K562 (cell line): Measurements from ENCODE around the gene FBXW11. TPM values are rescaled to one million over a fixed set of nuclear protein-coding genes. Genes with fewer than 3 reads are reported as not detected.
A peak's percentile ranks its signal among the peaks of the same experiment; 100 is the strongest.

Source experiments
- BMI1 ChIP-seq: fragments of 150-350 bp; IDR thresholded peaks from 2 replicates; pipeline ENCODE4 v1.6.1; 2014; ENCODE audit warnings: low read length
- BRCA1 ChIP-seq, 2 experiments: fragments of 450-650 bp in 1 of 2; sonication (generic) in 1 of 2; formaldehyde crosslinking in 1 of 2; IDR thresholded peaks; 2 replicates each; pipeline versions ENCODE4 v1.5.0 to v1.6.1; 2017 to 2020; ENCODE audit warnings: mild to moderate bottlenecking in 1 of 2, missing genetic modification reagents in 1 of 2
- CBFB ChIP-seq: sonication (generic); formaldehyde crosslinking; IDR thresholded peaks from 2 replicates; pipeline ENCODE4 v1.4.0; 2020; ENCODE audit warnings: mild to moderate bottlenecking, missing genetic modification reagents
- COPS2 ChIP-seq: fragments of 450-650 bp; conservative IDR thresholded peaks from 2 replicates; pipeline ENCODE4 v1.6.1; 2016; ENCODE audit warnings: mild to moderate bottlenecking, moderate library complexity
- NR3C1 ChIP-seq: sonication (generic); formaldehyde crosslinking; IDR thresholded peaks from 2 replicates; pipeline ENCODE4 v1.8.1; 2022; ENCODE audit warnings: missing genetic modification reagents
- PTBP1 ChIP-seq: fragments of 200-400 bp; formaldehyde crosslinking; IDR thresholded peaks from 2 replicates; pipeline ENCODE4 v1.6.1; 2017; ENCODE audit warnings: low read depth, low read length
- SRSF3 ChIP-seq: fragments of 200-400 bp; formaldehyde crosslinking; IDR thresholded peaks from 2 replicates; pipeline ENCODE4 v1.6.1; 2016; ENCODE audit warnings: mild to moderate bottlenecking, low read length, moderate library complexity; ENCODE audit not compliant: insufficient read depth
- XRCC4 ChIP-seq: IDR thresholded peaks from one replicate; pipeline ENCODE4 v1.6.1; 2011; ENCODE audit not compliant: insufficient read depth, insufficient read length; ENCODE audit errors: extremely low read depth
- ZNF175 ChIP-seq: fragments of 200-800 bp; sonication (Bioruptor generic); IDR thresholded peaks from 2 replicates; pipeline ENCODE4 v1.6.1; 2016; ENCODE audit warnings: low read depth, mild to moderate bottlenecking, missing genetic modification characterization, missing compliant biosample characterization
- ZNF24 ChIP-seq: fragments of 450-650 bp; IDR thresholded peaks from 2 replicates; pipeline ENCODE4 v1.6.1; 2016
- ZNF551 ChIP-seq: fragments of 250-450 bp; sonication (Bioruptor Pico); IDR thresholded peaks from 2 replicates; pipeline ENCODE4 v1.5.0; 2021; ENCODE audit warnings: mild to moderate bottlenecking, moderate library complexity
- ZNF584 ChIP-seq: fragments of 200-800 bp; sonication (Bioruptor generic); IDR thresholded peaks from 2 replicates; pipeline ENCODE4 v1.6.1; 2016; ENCODE audit warnings: low read depth, mild to moderate bottlenecking, missing genetic modification characterization, missing compliant biosample characterization
- ZNF77 ChIP-seq: fragments of 250-450 bp; sonication (Bioruptor Pico); IDR thresholded peaks from 2 replicates; pipeline ENCODE4 v1.5.0; 2020
- polyA plus RNA-seq, 8 experiments: library from polyadenylated mRNA; depleted of rRNA in 4 of 8; stranded (reverse) in 5 of 8; unstranded in 3 of 8; fragments of >200 nt; fragmentation: Nextera tagmentation in 2 of 8; fragmentation: Illumina TruSeq in 1 of 8; extraction: Ambion mirVana in 2 of 8; extraction: Trizol in 1 of 8; gene quantifications; 2 replicates each; pipeline versions ENCODE4 v1.2.1 to v1.2.3, GENCODE V29; 2011 to 2014; ENCODE audit warnings: inconsistent platforms in 1 of 8, missing spikeins in 1 of 8
- total RNA-seq, 7 experiments: library from RNA; depleted of rRNA in 6 of 7; stranded (reverse); fragments of >200 nt in 6 of 7; fragmentation: Illumina TruSeq in 2 of 7; extraction: Trizol in 2 of 7; gene quantifications; 2 replicates each; pipeline versions ENCODE4 v1.2.1 to v1.2.3, GENCODE V29; 2011 to 2021; ENCODE audit warnings: low replicate concordance in 1 of 7
- TF ChIP-seq, protein P1 (sequence below): fragments of 450-650 bp; IDR thresholded peaks from 2 replicates; pipeline ENCODE4 v1.6.1; 2018; ENCODE audit warnings: mild to moderate bottlenecking, low read depth; ENCODE audit not compliant: partially characterized antibody
- TF ChIP-seq, protein P2 (sequence below): fragments of 450-650 bp; IDR thresholded peaks from 2 replicates; pipeline ENCODE4 v1.6.1; 2017; ENCODE audit warnings: antibody characterized with exemption
- TF ChIP-seq, protein P3 (sequence below): fragments of 250-450 bp; sonication (Bioruptor Pico); IDR thresholded peaks from 2 replicates; pipeline ENCODE4 v1.8.0; 2022; ENCODE audit warnings: inconsistent platforms
- TF ChIP-seq, protein P4 (sequence below): fragments of 450-650 bp; IDR thresholded peaks from 2 replicates; pipeline ENCODE4 v1.6.1; 2016; ENCODE audit warnings: low read depth, mild to moderate bottlenecking, moderate library complexity
- TF ChIP-seq, protein P5 (sequence below): fragments of 200-400 bp; formaldehyde crosslinking; IDR thresholded peaks from 2 replicates; pipeline ENCODE4 v1.6.1; 2017; ENCODE audit warnings: mild to moderate bottlenecking, low read depth, low read length, moderate library complexity

The FBXW11 gene
- total and polyA plus RNA-seq, 9 of the 15 experiments (the other 6 are each of a cell fraction or from before 2014, with no cell fraction given), result 3.0 to 28.6 (median 23.6) TPM

DNA sequence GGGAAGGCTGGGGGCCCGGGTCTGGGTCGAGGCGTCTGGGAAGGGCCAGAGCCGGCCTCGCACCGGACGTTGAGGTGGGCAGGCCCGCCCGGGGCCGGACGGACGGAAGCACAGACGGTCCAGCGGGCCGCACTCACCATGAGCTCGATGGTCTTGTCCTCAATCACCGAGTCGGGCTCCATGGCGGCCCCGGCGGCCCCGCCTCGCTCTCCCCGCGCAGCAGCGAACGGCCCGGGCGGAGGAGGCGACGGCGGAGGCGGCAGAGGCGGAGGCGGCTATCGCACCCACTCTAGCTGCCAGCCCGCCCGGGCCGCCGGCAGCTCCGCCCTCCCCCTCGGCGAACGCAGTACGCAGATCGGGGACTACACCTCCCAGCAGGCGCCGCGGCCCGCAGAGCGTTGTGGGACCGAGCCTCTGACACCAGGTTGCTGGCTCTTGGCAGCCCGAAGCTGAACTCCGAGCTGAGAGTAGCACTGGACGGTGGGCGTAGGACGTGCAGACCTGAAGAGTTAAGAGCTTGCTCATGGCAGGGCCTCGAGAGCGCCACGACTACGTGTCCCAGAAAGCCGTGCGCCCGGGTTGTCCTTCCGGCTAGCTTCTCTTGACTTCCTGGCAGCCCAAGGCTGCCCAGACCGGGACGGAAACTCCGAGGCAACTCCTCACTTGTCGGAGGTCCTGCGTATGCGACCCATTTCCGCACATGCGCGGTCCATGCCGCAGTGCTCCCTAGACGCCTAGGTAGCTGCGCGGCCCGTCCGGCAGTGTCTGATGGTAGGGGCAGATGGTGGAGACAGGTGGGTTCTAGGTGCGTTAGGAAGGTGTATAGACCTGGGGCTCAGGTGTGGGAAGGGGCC, at the start of gene FBXW11 (continued):
- TF ChIP-seq, protein P1, sequence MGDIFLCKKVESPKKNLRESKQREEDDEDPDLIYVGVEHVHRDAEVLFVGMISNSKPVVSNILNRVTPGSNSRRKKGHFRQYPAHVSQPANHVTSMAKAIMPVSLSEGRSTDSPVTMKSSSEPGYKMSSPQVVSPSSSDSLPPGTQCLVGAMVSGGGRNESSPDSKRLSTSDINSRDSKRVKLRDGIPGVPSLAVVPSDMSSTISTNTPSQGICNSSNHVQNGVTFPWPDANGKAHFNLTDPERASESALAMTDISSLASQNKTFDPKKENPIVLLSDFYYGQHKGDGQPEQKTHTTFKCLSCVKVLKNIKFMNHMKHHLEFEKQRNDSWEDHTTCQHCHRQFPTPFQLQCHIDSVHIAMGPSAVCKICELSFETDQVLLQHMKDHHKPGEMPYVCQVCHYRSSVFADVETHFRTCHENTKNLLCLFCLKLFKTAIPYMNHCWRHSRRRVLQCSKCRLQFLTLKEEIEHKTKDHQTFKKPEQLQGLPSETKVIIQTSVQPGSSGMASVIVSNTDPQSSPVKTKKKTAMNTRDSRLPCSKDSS, result no peak
- TF ChIP-seq, protein P2, sequence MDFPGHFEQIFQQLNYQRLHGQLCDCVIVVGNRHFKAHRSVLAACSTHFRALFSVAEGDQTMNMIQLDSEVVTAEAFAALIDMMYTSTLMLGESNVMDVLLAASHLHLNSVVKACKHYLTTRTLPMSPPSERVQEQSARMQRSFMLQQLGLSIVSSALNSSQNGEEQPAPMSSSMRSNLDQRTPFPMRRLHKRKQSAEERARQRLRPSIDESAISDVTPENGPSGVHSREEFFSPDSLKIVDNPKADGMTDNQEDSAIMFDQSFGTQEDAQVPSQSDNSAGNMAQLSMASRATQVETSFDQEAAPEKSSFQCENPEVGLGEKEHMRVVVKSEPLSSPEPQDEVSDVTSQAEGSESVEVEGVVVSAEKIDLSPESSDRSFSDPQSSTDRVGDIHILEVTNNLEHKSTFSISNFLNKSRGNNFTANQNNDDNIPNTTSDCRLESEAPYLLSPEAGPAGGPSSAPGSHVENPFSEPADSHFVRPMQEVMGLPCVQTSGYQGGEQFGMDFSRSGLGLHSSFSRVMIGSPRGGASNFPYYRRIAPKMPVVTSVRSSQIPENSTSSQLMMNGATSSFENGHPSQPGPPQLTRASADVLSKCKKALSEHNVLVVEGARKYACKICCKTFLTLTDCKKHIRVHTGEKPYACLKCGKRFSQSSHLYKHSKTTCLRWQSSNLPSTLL, result no peak
- peak; percentile 88 for TF ChIP-seq ZNF175
- no peak for TF ChIP-seq BRCA1 (IDR thresholded peaks at IDR 0.05)
- no peak for TF ChIP-seq BRCA1 (CRISPR knock-in tag; IDR thresholded peaks at IDR 0.05)
- no peak for TF ChIP-seq NR3C1
- TF ChIP-seq ZNF77 (CRISPR knock-in tag), result no peak
- TF ChIP-seq PTBP1, result no peak
- no peak for TF ChIP-seq ZNF551 (CRISPR knock-in tag)
- peak; percentile 95 for TF ChIP-seq ZNF24
- 0 out of 2 replicates have a peak, but pooled peaks have one; percentile 18 for TF ChIP-seq CBFB (CRISPR knock-in tag)
- no peak for TF ChIP-seq COPS2
- TF ChIP-seq XRCC4, result no peak
- TF ChIP-seq, protein P3, sequence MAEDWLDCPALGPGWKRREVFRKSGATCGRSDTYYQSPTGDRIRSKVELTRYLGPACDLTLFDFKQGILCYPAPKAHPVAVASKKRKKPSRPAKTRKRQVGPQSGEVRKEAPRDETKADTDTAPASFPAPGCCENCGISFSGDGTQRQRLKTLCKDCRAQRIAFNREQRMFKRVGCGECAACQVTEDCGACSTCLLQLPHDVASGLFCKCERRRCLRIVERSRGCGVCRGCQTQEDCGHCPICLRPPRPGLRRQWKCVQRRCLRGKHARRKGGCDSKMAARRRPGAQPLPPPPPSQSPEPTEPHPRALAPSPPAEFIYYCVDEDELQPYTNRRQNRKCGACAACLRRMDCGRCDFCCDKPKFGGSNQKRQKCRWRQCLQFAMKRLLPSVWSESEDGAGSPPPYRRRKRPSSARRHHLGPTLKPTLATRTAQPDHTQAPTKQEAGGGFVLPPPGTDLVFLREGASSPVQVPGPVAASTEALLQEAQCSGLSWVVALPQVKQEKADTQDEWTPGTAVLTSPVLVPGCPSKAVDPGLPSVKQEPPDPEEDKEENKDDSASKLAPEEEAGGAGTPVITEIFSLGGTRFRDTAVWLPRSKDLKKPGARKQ (CRISPR knock-in tag), result no peak
- 0 out of 2 replicates have a peak, but pooled peaks have one; percentile 73 for TF ChIP-seq ZNF584 (CRISPR knock-in tag)
- TF ChIP-seq SRSF3, result no peak
- TF ChIP-seq, protein P4, sequence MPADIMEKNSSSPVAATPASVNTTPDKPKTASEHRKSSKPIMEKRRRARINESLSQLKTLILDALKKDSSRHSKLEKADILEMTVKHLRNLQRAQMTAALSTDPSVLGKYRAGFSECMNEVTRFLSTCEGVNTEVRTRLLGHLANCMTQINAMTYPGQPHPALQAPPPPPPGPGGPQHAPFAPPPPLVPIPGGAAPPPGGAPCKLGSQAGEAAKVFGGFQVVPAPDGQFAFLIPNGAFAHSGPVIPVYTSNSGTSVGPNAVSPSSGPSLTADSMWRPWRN, result no peak
- TF ChIP-seq BMI1, result no peak
- TF ChIP-seq, protein P5, sequence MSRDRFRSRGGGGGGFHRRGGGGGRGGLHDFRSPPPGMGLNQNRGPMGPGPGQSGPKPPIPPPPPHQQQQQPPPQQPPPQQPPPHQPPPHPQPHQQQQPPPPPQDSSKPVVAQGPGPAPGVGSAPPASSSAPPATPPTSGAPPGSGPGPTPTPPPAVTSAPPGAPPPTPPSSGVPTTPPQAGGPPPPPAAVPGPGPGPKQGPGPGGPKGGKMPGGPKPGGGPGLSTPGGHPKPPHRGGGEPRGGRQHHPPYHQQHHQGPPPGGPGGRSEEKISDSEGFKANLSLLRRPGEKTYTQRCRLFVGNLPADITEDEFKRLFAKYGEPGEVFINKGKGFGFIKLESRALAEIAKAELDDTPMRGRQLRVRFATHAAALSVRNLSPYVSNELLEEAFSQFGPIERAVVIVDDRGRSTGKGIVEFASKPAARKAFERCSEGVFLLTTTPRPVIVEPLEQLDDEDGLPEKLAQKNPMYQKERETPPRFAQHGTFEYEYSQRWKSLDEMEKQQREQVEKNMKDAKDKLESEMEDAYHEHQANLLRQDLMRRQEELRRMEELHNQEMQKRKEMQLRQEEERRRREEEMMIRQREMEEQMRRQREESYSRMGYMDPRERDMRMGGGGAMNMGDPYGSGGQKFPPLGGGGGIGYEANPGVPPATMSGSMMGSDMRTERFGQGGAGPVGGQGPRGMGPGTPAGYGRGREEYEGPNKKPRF, result no peak
